WTC11 (cell line): ENCODE measurements around the gene PPP1R12B. TPM values are rescaled to one million over a fixed set of nuclear protein-coding genes. Genes with fewer than 3 reads are reported as not detected.

Source experiments
- ATAC-seq: fragments of 200-7000 bp; cut with Tn5 transposase; 2 replicates; pipeline ENCODE4 v1.10.0; 2021; ENCODE audit warnings: mild to moderate bottlenecking, moderate library complexity
- CTCF ChIA-PET: fragments of 300-600 bp; sonication (Branson Sonifier 250); formaldehyde crosslinking; loops from one replicate; lab custom pipeline; 2021; ENCODE audit warnings: antibody characterized with exemption; lab: Charles Lee
- POLR2A ChIA-PET: fragments of 350-600 bp; sonication (Branson Sonifier 250); formaldehyde crosslinking; loops from one replicate; lab custom pipeline; 2021; ENCODE audit warnings: antibody characterized with exemption; lab: Charles Lee
- DNase-seq: peaks from one replicate; pipeline ENCODE4 v3.0.0; 2021; ENCODE audit warnings: low spot score
- H3K27ac Mint-ChIP-seq: 2 replicates; pipeline ENCODE4 v1.8.0; 2021; ENCODE audit warnings: mixed read lengths
- H3K27me3 Mint-ChIP-seq: 2 replicates; pipeline ENCODE4 v1.8.0; 2021; ENCODE audit warnings: low read depth, mild to moderate bottlenecking, moderate library complexity, mixed read lengths
- H3K36me3 Mint-ChIP-seq: 2 replicates; pipeline ENCODE4 v1.8.0; 2021; ENCODE audit warnings: mixed read lengths
- H3K4me1 Mint-ChIP-seq: 2 replicates; pipeline ENCODE4 v1.8.0; 2022; ENCODE audit warnings: mixed read lengths
- H3K4me3 Mint-ChIP-seq: 2 replicates; pipeline ENCODE4 v1.8.0; 2021; ENCODE audit warnings: mild to moderate bottlenecking, moderate library complexity, mixed read lengths
- H3K9me3 Mint-ChIP-seq: 2 replicates; pipeline ENCODE4 v1.8.0; 2021; ENCODE audit warnings: mixed read lengths
- E2F1 ChIP-seq: sonication (generic); formaldehyde crosslinking; IDR thresholded peaks from 2 replicates; pipeline ENCODE4 v1.8.0; 2022; ENCODE audit warnings: mild to moderate bottlenecking, missing genetic modification reagents
- USF2 ChIP-seq: sonication (generic); formaldehyde crosslinking; IDR thresholded peaks from 2 replicates; pipeline ENCODE4 v1.8.1; 2023; ENCODE audit warnings: mild to moderate bottlenecking, missing genetic modification reagents, moderate library complexity
- ZNF138 ChIP-seq: sonication (generic); formaldehyde crosslinking; conservative IDR thresholded peaks from 2 replicates; pipeline ENCODE4 v1.8.1; 2022; ENCODE audit warnings: mild to moderate bottlenecking, moderate library complexity, missing genetic modification reagents
- ZNF423 ChIP-seq: fragments of 250-450 bp; sonication (Bioruptor Pico); IDR thresholded peaks from 2 replicates; pipeline ENCODE4 v2.1.2; 2022; ENCODE audit warnings: mild to moderate bottlenecking, moderate library complexity
- total RNA-seq: library from RNA; stranded (reverse); gene quantifications from 3 replicates; pipeline ENCODE4 v1.2.3, GENCODE V29; 2021

PPP1R12B gene
- total RNA-seq, 1 experiment from 2014 or later, result 19.2 TPM

- Mint-ChIP-seq H3K4me1 (peaks cover 67% of the 10 kb centered on the region), H3K27me3 (peaks cover 53% of the 10 kb centered on the region), H3K36me3 (no peaks in the 10 kb centered on the region), H3K9me3 (no peaks in the 10 kb centered on the region), H3K4me3 (peak overlapping the region; percentile 89), H3K27ac (no peak overlapping the region)
- TF ChIP-seq ZNF423 (CRISPR knock-in tag) (no peak), ZNF138 (CRISPR knock-in tag) (no peak), USF2 (no peak), E2F1 (CRISPR knock-in tag) (no peak)
- POLR2A ChIA-PET, result interaction anchor here (0.5 kb wide), 1 partner anchor 355 kb away, joined by 5 read pairs; no protein-coding TSS in a partner anchor
- DNase-seq (no peak), ATAC-seq (no peak)
- CTCF ChIA-PET, result interaction anchor here (1.1 kb wide), 1 partner anchor 80 kb away, joined by 3 read pairs; no protein-coding TSS in a partner anchor
Measured at GRCh38 chr1:202642212-202642611, 293.7 kb downstream of the PPP1R12B start.

Other genes with a start within 250 kb of the PPP1R12B start
- gene GPR37L1, start 225.8 kb upstream of the PPP1R12B start, total RNA-seq, result 0.07 to 0.16 TPM (median 0.09 TPM) in 3 replicates
- 47.2 to 58.5 TPM (median 50.9 TPM) in 3 replicates for gene ARL8A, start 204.0 kb upstream of the PPP1R12B start, total RNA-seq
- 0.98 to 1.1 TPM (median 1.1 TPM) in 3 replicates for gene PTPN7, start 188.1 kb upstream of the PPP1R12B start, total RNA-seq
- gene LGR6, start 154.9 kb upstream of the PPP1R12B start, total RNA-seq, result 0.78 to 1.1 TPM (median 1.1 TPM) in 3 replicates
- gene UBE2T, start 6.8 kb upstream of the PPP1R12B start, total RNA-seq, result 43.9 to 51.6 TPM (median 49.8 TPM) in 3 replicates